Measurements from ENCODE around the gene CEP41.

The CEP41 gene

GRCh38 chr7:130440527-130441365, at the start of gene CEP41:
Gene CEP41 (minus strand): TSS chr7:130441016. CDS start chr7:130440966, 50 bp downstream.
- Histone ChIP-seq H3K4me3 (ENCODE audit: low read depth, low read length) (peak within 1 kb of the TSS; percentile 83), H3K36me3 (ENCODE audit: control insufficient read depth, insufficient read depth, low read length) (no peaks in the 10 kb centered on the region), H3K9ac (no peak within 1 kb of the TSS), H3K4me2 (ENCODE audit: low read length) (peak within 1 kb of the TSS; percentile 89), H3K4me1 (peaks cover 10% of the 10 kb centered on the region), H3K27ac (peak within 1 kb of the TSS; percentile 91), H3K79me2 (no peaks in the 10 kb centered on the region), H3K27me3 (ENCODE audit: control insufficient read depth, insufficient read depth, low read length) (no peaks in the 10 kb centered on the region), H3K9me3 (ENCODE audit: control insufficient read depth, low read length) (no peaks in the 10 kb centered on the region), H2AFZ (peak within 1 kb of the TSS; percentile 98)
- no peak for TF ChIP-seq CTCF (IDR thresholded peaks at IDR 0.05)

- Histone ChIP-seq H3K79me2 (no peaks in the 10 kb centered on the region), H3K27me3 (ENCODE audit: control insufficient read depth, insufficient read depth, low read length) (no peaks in the 10 kb centered on the region), H3K36me3 (ENCODE audit: control insufficient read depth, insufficient read depth, low read length) (no peaks in the 10 kb centered on the region), H3K4me3 (ENCODE audit: low read depth, low read length) (no peak overlapping the region), H3K4me1 (peaks cover 14% of the 10 kb centered on the region), H3K27ac (no peak overlapping the region), H3K9ac (no peak overlapping the region), H3K9me3 (ENCODE audit: control insufficient read depth, low read length) (no peaks in the 10 kb centered on the region), H2AFZ (no peak overlapping the region), H3K4me2 (ENCODE audit: low read length) (no peak overlapping the region)
- TF ChIP-seq CTCF (IDR thresholded peaks at IDR 0.05): no peak
Measured at GRCh38 chr7:130490311-130490791, 49.5 kb upstream of the CEP41 start.

GRCh38 chr7:130489140-130489983, 48.5 kb upstream of the CEP41 start:
- H3K79me2 ChIP-seq: no peaks in the 10 kb centered on the region
- peaks cover 14% of the 10 kb centered on the region for H3K4me1 ChIP-seq
- no peak overlapping the region for H3K27ac ChIP-seq
- H3K4me2 ChIP-seq (ENCODE audit: low read length): peak overlapping the region; percentile 40
- no peaks in the 10 kb centered on the region for H3K9me3 ChIP-seq (ENCODE audit: control insufficient read depth, low read length)
- no peaks in the 10 kb centered on the region for H3K27me3 ChIP-seq (ENCODE audit: control insufficient read depth, insufficient read depth, low read length)
- no peak overlapping the region for H3K9ac ChIP-seq
- no peak for TF ChIP-seq CTCF (IDR thresholded peaks at IDR 0.05)
- peak overlapping the region; percentile 14 for H2AFZ ChIP-seq
- H3K4me3 ChIP-seq (ENCODE audit: low read depth, low read length): peak overlapping the region; percentile 11
- H3K36me3 ChIP-seq (ENCODE audit: control insufficient read depth, insufficient read depth, low read length): no peaks in the 10 kb centered on the region

GRCh38 chr7:130488392-130489139, 47.8 kb upstream of the CEP41 start:
- Histone ChIP-seq H2AFZ (peak overlapping the region; percentile 57), H3K4me2 (ENCODE audit: low read length) (peak overlapping the region; percentile 40), H3K4me1 (peaks cover 12% of the 10 kb centered on the region), H3K79me2 (no peaks in the 10 kb centered on the region), H3K4me3 (ENCODE audit: low read depth, low read length) (peak overlapping the region; percentile 11), H3K27me3 (ENCODE audit: control insufficient read depth, insufficient read depth, low read length) (no peaks in the 10 kb centered on the region), H3K9ac (no peak overlapping the region), H3K9me3 (ENCODE audit: control insufficient read depth, low read length) (no peaks in the 10 kb centered on the region), H3K27ac (no peak overlapping the region), H3K36me3 (ENCODE audit: control insufficient read depth, insufficient read depth, low read length) (no peaks in the 10 kb centered on the region)
- TF ChIP-seq CTCF (IDR thresholded peaks at IDR 0.05): no peak
